HK-2 (cell line): ENCODE data around the gene CD28.
"Not testable (repeated sequence)": the region's sequence is repeated elsewhere in the genome, so short reads cannot be mapped to it uniquely, and the experiment has no call there.

Experiments
- DNase-seq: peaks from one replicate; pipeline ENCODE4 v3.0.0-alpha.2; 2018; ENCODE audit not compliant: unreplicated experiment

CD28 gene

DNA sequence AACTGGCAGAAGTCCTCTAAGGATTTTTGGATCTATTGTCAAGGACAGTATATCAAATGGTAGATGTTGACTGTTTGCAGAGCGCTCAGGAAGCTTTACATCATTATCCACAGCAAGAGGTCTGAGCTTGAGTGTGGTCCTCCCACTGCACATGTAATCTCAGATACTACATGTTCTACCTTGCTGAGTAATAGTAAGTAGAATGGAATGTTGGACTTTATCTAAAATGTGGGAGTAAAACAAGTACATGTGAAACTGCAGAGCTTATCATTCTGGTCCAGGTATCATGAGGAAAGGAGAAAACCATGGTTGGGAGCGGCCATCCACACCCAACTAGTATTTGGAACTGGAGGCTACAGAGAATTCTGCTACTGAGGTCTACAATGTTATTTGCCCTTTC, 19.3 kb upstream of the CD28 start:
- no peak for DNase-seq

DNA sequence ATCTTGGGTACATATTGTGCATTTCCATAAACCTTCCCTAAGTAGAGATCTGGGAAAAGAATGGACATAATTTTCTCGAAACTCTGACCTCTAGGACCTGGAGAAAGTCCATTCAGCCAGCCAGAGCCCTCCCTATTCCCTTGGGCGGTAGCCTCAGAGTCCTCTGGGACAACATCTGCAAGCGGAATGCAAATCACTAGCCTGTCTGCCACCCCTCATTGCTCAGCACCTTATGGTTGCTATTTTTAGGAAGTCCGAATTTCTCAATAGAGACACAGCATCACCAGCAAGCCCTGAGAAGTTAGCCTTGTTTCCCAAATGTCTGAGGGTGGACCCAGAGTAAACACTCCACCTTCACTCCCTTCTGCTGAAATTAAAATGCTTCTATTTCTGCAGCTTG, 17.6 kb upstream of the CD28 start:
- no peak for DNase-seq

DNA sequence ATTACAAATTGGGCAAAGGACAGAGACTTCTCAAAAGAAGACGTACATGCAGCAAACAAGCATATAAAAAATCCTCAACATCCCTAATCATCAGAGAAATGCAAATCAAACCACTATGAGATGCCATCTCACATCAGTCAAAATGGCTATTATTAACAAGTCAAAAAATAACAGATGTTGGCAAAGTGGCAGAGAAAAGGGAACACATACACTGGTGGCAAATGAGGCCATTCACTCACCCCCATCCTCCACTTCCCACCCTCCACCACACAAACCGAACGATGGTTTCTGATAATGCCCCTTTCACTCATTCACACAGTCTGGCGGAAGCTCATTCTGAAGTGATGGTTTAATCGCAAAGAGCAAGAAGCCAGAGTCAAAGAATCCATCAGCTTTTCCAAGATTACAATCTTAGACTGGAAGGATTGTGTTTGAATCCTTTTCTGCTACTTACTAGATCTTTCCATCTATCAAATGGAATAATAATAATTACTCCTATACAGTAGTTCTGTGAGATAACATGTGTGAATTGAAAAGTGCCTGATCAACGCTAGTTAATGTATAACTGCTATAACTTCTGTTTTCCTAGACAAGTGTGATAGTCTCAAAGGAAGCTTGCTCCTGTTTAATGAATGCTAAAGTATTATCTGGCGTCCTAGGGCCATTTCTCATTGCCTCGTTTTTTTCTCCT, 16.9 kb upstream of the CD28 start:
- DNase-seq, result no peak

DNA sequence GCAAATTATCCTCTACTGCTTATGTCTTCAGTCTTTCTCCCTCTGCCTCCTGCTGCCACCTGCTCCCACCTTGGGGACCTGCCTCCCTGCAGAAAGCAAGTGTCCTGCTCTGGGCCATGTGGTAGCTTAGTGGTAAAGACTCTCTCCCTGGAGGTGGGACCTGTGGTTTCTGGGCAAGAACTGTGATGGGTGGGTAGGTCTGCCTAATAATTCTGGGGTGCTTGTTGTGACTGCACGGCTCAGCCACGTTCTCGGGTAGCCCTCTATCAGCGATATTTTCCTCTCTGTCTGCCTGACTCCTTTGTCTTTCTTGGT, 16.4 kb upstream of the CD28 start:
- no peak for DNase-seq

- DNase-seq, result no peak
These were observed 15.9 kb upstream of the CD28 start for GRCh38 chr2:203690441-203691047.

DNA sequence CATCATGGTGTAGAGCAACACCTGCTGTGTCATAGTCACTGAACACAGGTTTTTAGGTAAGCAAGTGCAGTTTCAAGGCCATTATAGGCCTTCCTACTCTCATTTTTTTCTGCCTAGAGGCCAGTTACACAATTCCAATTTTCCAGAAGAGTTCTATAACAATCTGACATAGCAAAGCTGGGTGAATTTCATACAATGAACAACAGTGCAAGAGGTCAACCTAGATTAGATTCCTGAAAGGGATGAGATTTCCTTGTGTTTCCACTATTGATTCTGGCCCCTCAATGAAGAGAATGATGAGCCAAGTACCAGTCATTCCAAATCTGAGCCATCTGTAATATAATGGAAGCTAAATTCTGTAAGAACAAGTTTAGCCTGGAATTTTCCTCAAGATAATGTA, 15.3 kb upstream of the CD28 start:
- DNase-seq, result no peak

- no peak for DNase-seq
These were observed 14.3 kb upstream of the CD28 start for GRCh38 chr2:203692031-203692710.

- DNase-seq, result no peak
These were observed 13.1 kb upstream of the CD28 start for GRCh38 chr2:203693242-203693879.

GRCh38 chr2:203694191-203694590, 12.2 kb upstream of the CD28 start:
- no peak for DNase-seq

- no peak for DNase-seq
These were observed 9.2 kb upstream of the CD28 start for GRCh38 chr2:203697190-203697589.

- DNase-seq, result not testable (repeated sequence)
These were observed 8.7 kb upstream of the CD28 start for GRCh38 chr2:203697763-203698162.

GRCh38 chr2:203698410-203698809, 8.0 kb upstream of the CD28 start:
- DNase-seq, result not testable (repeated sequence)

- DNase-seq, result no peak
These were observed 2.0 kb upstream of the CD28 start for GRCh38 chr2:203704430-203704829.

DNA sequence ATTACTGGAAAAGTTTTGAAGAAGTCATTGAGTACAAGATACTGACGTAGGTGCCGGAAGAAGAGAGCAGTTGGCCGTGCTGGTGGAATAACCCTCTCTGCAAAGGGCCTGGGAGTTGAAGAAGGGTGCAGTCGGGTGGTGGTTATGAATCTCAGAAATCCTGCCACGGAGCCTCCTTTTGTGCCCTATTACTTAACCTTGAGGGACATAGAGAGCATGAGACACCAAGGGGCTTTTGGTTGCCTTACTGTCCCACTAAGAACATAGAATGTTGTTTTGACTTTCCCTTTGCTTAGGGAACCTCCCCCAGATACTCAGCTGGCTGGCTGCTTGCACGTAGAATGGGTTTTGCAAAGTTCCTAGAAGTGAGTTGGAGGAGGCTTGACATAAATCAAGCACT, 1.3 kb upstream of the CD28 start:
- no peak for DNase-seq

DNA sequence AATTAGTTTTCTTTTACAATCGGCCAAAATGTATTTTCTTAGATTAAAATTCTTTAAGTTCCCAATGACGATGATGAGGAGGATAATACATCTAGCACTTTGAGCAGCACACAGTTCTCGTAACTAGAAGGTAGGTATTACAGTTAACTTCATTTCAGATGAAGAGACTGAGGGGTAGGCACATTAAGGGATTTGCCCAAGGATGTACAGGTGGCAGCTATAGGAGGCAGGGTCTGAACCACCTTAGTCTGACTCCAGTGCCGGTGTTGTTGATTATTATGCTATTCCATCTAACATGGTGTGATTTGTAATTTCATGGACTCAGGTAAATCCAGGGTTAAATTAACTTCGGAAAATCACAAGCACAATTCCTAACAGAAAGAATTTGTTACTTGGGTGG, 1.1 kb downstream of the CD28 start:
- DNase-seq, result no peak

DNA sequence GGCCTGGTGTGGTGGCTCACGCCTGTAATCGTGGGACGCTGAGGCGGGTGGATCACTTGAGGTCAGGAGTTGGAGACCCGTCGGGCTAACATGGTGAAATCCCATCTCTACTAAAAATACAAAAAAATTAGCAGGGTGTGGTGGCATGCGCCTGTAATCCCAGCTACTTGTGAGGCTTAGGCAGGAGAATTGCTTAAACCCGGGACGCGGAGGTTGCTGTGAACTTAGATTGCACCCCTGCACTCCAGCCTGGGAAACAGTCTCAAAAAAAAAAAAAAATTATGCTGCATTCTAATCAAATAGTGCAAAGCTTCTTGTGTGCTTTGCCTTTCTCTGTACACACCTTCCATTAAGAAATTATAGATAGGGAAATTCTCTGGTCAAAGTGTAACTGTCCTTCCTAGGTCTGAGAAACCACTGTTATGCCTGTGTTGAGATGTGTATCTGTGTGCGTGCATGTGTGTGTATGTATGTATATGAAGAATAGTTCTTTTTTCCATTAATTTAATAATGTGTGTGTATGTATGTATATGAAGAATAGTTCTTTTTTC, 2.5 kb downstream of the CD28 start:
- no peak for DNase-seq

DNA sequence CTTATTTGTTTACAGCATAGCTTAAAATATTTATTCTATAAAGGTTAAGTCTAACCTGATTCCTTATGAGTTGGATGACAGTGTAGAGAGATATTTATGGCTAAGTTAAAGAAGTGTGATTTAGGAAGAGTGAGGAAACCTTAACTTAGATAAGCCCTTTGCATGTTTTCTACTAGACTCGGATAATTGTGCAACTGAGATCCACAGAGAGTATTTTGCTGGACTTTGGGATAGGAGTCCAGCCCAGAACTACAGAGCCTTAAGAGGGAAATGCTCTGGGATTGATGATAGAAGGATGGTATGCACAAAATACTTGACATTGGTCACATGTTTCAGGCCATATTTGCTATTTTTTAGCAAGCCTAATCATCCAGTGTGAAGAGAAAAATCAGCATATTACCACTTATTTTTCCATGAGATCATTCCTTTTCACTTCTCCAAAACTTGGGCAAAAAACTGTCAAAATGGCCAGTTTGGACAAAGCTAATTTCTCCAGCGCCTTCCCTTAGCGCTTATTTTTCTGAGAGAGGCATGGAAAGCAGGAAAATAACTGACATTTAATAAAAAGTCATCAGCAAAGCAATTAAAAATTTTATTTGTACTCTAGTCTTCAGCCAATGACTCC, 3.1 kb downstream of the CD28 start:
- DNase-seq, result no peak

- no peak for DNase-seq
These were observed 3.8 kb downstream of the CD28 start for GRCh38 chr2:203710226-203710625.

DNA sequence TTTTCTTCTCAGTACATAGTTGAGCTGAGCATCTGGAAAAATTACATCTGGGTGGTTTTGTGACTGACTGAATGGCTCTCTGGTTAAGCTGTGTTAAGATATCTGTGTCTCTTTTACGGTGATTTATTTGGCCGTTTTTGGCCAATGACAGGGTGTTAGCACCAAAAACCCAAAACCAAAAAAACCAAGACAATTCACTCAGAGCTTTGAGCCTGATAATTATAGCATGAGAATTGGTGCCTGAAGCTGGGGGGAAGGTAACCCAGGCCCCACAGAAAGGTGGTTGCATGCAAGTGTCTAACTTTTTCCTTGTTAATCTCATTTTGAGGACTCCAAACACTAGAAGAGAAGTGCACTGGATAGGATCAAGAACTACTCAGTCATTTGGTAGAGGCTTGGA, 4.5 kb downstream of the CD28 start:
- no peak for DNase-seq

GRCh38 chr2:203711399-203711798, 5.0 kb downstream of the CD28 start:
- no peak for DNase-seq

- no peak for DNase-seq
These were observed 6.9 kb downstream of the CD28 start for GRCh38 chr2:203713381-203713780.

- DNase-seq, result no peak
These were observed 7.7 kb downstream of the CD28 start for GRCh38 chr2:203714112-203714511.
